ENCODE measurements around the gene IP6K2.

Gene IP6K2

DNA sequence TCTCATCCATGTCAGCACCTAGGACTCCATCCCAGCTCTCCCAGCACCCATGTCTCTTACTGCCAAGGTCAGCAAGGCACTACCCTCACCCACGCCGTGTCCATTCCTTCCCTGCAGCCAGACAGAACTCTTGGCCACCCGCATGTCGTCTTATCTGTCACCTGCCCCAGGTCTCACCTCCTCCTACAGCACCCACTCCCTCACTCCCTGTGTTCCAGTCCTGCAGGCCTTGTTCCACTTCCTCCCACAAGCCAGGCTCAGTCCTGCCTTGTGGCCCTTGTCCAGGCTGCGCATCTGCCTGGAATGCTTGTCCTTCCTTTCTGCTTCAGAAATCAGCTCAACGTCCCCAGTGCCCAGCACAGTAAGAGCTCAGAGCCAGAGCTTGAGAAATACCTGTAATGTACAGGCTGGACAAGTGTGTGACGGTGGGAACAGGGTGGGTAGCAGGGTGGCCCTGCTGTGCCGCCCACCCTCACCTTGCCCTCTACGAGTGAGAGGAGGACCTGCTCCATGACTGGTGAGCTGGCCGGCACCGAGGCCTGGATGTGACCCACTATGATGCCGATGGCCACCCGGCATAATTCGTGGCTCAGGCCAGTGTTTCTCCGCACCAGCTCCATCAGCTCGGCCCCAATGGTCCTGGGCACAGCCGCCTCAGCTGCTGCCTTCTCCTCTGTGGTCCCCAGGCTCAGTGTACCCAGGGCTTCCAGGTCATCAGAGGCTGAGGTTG is 36.0 kb downstream of the IP6K2 start:
- TF ChIP-seq, protein P1, sequence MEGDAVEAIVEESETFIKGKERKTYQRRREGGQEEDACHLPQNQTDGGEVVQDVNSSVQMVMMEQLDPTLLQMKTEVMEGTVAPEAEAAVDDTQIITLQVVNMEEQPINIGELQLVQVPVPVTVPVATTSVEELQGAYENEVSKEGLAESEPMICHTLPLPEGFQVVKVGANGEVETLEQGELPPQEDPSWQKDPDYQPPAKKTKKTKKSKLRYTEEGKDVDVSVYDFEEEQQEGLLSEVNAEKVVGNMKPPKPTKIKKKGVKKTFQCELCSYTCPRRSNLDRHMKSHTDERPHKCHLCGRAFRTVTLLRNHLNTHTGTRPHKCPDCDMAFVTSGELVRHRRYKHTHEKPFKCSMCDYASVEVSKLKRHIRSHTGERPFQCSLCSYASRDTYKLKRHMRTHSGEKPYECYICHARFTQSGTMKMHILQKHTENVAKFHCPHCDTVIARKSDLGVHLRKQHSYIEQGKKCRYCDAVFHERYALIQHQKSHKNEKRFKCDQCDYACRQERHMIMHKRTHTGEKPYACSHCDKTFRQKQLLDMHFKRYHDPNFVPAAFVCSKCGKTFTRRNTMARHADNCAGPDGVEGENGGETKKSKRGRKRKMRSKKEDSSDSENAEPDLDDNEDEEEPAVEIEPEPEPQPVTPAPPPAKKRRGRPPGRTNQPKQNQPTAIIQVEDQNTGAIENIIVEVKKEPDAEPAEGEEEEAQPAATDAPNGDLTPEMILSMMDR (IDR thresholded peaks at IDR 0.05; ENCODE audit: low read depth, low read length, missing control alignments): no peak
- DNase-seq (ENCODE audit: extremely low read depth, low read depth): no peak
- no peak overlapping the region for H3K4me3 ChIP-seq (replicated peaks; ENCODE audit: low read depth, low read length)

DNA sequence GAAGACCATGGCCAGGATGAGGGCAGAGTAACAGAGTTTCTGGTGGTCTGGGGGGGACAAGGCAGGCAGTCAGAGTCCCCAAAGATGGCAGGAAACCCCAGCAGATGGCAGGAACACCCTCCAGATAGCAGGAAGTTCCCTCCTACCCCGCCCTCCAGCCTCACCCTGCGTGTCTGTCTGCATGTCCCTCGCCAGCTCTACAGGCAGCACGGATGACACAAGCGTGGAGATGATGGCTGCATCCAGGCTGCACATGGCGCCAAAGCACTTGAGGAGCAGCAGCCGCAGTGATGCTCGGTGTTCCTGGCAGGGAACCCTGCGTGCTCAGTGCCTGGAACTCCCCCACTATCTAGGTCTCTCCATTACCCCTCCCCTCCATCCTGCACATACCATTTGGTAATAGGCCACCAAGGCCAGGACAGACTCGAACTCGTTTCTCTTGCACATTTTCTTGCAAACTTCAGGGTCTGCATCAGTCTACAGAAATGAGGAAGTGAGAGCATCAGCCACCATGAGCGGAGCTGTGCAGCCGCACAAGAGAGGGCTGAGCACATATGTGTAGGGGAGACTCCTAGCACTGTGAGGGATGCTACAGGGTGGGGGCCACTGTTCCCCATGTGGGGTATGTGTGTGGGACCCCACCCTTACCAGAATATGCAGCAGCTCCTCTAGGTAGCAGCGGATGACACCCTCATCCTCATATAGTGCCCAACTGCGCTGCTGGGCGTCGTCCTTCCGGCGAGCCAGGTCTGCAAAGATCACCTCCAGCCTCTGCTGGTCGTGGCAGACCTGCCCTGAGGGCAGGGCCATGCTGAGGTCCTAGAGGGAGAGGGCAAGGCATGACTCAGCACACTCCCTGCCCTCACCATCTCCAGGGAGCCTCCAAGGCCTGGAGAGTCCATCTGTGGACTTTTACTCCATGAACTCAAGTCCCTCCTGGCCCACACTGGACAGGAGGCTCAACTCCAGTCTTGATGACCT is 37.3 kb downstream of the IP6K2 start:
- no peak for DNase-seq (ENCODE audit: extremely low read depth, low read depth)
- TF ChIP-seq, protein P1 (IDR thresholded peaks at IDR 0.05; ENCODE audit: low read depth, low read length, missing control alignments): no peak

DNA sequence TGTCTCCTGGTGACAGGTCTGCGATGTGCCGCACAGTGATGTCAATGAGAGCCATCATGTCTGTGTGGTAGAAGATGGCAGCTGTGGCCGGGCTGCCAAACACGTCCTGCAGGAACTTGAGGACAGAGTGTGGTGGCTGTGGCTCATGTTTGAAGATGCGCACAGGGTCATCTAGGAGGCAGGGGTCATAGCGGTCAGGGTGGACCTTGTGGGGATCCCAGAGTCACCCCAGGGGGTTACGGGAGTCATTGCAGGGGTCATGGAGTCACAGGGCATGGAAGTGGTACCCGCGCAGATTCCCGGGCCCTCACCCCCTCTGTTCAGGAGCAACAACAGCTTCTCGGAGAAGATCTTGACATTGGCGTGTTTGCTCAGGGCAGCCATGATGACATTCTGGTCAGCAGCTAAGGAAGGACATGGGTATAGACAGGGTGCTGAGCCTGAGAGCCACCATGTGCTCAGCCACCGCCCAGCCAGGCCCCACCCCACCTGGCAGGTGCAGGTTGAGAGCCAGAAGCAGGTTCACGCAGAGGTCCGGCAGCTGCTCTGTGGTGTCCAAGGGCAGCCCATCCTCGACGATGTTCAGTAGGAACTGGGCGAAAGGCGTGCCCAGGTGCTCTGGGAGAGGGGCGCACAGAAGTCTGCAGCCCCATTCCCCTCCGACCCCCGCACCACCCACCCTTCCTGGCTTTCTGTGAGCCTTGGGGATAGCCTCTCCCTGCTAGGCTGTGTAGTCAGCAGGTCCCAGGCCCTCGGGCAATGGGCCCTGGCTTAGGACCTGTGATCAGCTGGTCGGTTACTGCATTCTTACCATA is 38.2 kb downstream of the IP6K2 start:
- no peak overlapping the region for H3K4me3 ChIP-seq (replicated peaks; ENCODE audit: low read depth, low read length)
- no peak for DNase-seq (ENCODE audit: extremely low read depth, low read depth)
- TF ChIP-seq, protein P1 (IDR thresholded peaks at IDR 0.05; ENCODE audit: low read depth, low read length, missing control alignments): no peak

More for the DNA sequence above, 37.3 kb downstream of the IP6K2 start:
- H3K4me3 ChIP-seq (replicated peaks; ENCODE audit: low read depth, low read length): no peak overlapping the region

DNA sequence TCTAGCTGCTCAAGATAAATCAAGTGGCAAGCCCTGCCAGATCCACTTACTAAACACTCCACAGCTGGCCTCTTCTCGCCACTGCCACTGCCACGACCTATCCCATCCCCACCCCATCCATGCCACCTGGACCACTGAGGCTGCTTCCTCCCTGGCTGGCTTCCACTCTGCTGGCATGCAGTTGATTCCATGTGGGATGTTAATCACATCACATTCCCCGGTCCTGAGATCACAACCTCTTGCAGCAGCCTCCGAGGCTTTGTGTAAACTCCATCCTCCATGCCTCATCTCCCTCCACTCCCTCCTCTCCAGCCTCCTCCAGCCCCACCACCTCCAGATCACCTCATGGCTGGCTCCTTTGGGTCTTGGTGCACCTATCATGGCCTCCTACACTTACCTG is 39.0 kb downstream of the IP6K2 start:
- H3K4me3 ChIP-seq (replicated peaks; ENCODE audit: low read depth, low read length): no peak overlapping the region
- TF ChIP-seq, protein P1 (IDR thresholded peaks at IDR 0.05; ENCODE audit: low read depth, low read length, missing control alignments): no peak
- no peak for DNase-seq (ENCODE audit: extremely low read depth, low read depth)

DNA sequence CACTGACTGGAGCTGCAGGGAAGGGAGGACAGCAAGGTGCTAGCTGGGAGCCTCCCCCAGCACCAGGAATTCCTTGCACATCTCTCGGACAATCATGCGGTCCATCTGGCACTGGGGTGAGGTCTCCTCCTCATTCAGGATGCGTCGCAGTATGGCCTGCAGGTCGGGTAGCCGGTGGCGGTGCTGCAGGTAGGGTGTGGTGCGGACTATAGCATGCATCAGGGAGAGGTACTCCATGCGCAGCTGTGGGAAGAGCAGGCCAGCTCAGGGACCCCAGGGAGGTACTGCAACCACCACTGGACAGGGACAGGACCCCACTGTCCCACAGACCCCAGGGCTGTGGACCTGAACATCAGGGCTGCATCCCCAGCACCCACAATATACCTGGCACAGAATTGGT is 42.5 kb downstream of the IP6K2 start:
- TF ChIP-seq, protein P1 (IDR thresholded peaks at IDR 0.05; ENCODE audit: low read depth, low read length, missing control alignments): no peak
- H3K4me3 ChIP-seq (replicated peaks; ENCODE audit: low read depth, low read length): no peak overlapping the region
- DNase-seq (ENCODE audit: extremely low read depth, low read depth): no peak

DNA sequence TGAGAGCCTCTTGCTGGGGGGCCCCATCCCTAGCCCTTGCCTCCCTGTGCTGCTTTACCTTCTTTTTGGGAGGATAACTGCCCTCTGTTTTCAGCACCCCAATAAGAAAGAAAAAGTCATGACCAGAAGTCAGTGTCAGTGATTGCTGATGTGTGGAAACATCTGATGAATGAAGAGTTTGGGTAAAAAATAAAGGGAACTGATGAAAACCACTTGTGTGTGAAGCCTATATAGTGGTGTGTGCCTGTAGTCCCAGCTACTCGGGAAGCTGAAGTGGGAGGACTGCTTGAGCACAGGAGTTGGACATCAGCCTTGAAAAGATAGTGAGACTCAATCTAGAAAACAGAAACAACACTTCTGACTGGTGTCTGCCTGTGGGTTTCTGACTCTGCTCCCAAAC is 44.5 kb downstream of the IP6K2 start:
- no peak for DNase-seq (ENCODE audit: extremely low read depth, low read depth)
- TF ChIP-seq, protein P1 (IDR thresholded peaks at IDR 0.05; ENCODE audit: low read depth, low read length, missing control alignments): no peak
- H3K4me3 ChIP-seq (replicated peaks; ENCODE audit: low read depth, low read length): no peak overlapping the region
